ENCODE results near the gene MAD1L1. TPM values are rescaled to one million over a fixed set of nuclear protein-coding genes. Genes with fewer than 3 reads are reported as not detected.
A peak's percentile ranks its signal among the peaks of the same experiment; 100 is the strongest.

MAD1L1 gene
- total RNA-seq, 1 experiment from 2014 or later = 184 TPM

DNA sequence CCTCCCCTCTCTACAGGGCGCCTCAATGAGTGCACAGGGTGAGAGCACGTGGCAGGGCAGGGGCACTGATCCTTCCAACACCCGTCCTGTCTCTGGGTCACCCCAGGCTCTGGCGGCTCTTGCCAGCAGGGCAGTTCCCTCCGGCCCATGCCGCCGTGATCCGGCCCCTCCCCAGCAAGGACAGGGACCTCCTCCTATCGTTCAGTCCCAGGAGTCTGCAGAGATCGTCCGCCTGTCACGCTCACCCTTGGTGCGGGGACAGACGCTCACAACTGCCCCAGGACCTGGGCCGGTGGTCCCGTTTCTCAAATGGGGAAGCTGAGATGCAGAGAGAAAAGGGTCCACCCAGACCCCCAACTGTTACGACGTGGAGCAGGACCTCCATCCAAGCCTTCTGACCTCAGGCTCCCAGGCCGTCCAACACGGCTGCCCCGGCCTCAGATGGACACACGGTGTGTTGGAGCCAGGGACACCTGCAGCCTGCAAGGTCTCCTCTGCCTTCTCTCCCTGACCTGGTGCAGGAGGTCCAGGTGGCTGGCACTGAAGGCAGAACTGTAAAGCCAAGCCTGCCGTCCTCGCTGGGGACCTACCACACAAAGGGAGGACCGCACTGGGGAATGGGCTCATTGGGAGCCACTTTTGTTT is 313.7 kb downstream of the MAD1L1 start:
- no peak for DNase-seq (ENCODE audit: low read depth)

DNA sequence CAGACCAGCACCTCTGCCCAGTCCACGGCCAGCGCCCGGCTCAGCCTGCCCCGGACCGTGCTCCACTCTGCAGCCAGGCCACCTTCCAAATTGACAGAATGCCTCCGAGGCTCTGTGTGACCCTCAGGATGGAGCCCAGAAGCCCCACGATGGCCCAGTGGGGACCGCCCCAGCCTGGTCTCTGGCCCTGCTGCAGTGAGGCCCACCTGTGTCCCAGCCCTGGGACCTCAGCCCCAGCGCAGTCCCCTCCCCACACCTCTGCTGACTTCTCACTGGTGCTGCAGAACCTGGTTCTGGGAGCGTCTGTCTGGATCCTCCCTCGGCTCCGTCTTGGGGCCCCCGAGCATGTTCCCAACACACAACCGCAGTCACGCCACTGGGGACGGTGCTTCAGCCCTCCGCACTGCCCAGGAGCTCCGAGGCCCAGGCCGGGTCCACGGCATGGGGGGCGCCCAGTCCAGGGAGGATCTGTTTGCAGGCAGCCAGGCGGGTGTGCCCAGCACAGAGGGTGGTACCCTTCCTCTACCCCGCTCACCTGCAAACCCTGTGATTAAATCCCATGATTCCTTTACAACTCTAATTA is 314.6 kb downstream of the MAD1L1 start:
- no peak for DNase-seq (ENCODE audit: low read depth)

DNA sequence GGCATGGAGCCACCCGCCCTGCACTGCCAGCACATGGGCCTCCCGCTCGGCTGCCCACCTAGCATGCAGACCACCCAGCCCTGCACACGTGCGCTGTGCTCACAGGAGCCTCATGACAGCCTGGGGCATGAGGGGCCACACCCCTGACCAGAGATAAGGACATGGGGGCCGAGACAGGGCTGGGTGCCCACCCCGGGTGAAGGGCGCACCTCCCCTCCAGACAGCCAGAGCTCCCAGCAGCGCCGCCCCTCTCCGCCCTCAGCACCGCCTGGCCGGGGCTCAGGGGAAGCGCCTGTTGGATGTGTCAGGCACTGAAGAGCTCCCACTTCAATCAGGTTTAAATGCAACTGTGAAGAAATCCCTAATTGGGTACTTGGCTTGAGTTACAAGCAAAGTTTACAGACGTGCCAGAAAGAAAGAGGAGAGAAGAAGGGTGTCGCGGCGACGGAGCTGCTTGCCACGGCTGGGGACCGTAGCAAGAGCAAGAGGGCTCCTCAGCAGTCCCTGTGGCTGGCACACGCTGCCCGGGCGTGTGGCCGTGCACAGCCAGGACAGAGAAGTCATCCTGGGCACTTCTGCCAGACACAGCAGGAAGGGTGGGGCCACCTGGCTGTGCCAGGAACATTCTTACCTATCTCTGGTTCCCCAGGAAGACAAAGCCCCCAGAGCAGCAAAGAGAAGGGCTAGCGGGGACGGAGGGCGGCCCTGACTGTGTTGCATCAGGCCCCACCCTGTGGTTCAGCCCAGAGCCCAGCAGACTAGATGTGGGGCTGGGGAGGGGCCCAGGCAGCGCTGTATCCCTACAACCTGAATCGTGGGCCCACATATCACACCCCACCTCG is 315.3 kb downstream of the MAD1L1 start:
- no peak for DNase-seq (ENCODE audit: low read depth)

DNA sequence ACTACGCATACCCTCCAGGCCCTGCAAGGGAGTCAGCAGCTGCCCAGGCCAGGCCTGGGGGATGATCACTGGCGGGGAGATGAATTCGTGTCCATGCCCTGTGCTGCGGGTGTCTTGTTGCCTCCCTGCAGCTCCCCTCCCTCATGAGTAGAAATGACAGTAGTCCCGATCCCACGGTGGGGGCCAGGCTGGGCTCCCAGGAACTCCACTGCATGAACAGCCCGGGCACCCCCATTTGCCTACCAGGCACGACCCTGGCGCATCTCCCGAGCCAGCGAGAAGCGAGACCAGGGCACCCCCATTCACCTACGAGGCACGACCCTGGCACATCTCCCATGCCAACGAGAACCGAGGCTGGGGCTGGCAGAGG is 316.2 kb downstream of the MAD1L1 start:
- DNase-seq (ENCODE audit: low read depth) = no peak

DNA sequence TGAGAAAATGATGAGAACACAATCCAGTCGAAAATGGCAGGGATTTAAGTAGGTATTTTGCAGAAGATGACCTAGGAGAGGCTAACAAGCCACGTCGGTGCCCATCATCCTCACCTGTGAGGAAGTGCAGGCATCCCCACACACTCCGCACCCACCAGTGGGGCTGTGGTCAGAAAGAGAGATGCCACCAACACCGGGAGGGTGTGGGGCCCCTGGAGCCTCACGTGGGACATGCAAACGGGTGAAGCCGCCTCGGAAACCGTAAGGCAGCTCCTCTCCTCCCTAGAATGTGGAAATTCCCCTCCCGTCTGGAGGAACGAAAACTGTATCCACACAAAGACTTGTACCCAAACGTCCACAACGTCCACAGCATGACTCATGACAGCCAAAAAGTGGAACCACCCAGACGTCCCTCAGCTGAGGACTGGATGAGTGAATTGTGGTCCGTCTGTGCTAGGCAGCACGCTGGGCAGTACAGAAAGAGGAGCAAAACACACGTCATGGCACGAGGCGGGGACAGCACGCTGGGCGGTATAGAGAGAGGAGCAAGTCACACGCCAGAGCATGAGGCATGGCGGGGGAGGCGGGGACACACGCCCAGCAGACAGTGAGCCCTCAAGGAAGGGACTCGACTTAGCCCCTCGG is 316.7 kb downstream of the MAD1L1 start:
- DNase-seq (ENCODE audit: low read depth) = no peak

DNA sequence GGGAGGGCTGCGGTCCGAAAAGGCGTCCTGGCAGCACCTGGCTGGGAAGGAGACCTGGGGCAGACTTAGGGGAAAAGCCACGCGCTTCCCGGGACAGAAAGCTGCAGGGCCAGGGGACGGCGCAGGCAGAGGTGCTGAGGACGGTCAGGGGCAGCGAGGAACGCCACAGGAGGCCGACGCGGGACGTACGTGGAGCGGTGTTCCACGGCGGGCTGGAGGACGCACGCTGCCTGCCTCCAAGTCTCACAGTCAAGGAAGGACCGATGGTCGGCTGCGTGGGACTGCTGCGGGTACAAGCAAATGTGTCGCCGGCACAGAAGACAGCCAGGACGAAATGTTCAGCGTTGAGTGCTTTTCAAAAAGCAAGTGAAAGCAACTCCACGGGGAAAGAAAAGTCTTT is 317.4 kb downstream of the MAD1L1 start:
- DNase-seq (ENCODE audit: low read depth) = no peak

DNA sequence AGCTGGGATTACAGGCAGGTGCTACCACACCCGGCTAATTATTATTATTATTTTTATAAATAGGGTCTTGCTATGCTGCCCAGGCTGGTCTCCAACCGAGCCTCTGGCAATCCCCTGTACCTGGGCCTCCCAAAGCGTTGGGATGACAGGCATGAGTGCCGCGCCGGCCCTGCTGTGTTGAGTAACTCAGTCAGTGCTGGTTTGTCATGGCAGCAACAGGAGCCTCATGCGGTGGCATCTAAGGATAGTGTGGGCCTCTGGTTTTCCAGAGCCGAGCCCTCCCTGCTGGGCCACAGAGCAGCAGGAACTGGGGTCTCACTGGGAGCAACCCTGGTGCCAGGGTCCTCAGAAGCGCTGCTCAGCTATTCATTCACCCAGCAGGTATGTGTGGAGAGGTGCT is 318.0 kb downstream of the MAD1L1 start:
- no peak for DNase-seq (ENCODE audit: low read depth)

DNA sequence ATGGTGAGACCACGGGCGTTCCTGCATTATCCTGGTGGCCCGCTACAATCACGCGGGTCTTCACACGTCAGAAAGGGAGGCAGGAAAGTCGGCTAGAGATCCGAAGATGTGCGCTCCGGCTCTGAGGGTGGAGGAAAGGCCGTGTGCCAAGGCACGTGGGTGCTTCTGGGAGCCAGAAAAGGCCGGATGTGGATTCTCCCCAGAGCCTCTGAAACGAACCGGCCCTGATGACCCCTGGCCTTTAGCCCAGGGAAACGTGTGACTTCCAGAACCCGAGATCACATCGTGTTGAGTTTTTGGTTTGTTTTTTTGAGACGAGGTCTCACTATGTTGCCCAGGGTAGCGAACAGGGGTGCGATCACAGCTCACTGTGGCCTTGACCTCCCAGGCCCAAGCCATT is 318.4 kb downstream of the MAD1L1 start:
- DNase-seq (ENCODE audit: low read depth) = no peak

DNA sequence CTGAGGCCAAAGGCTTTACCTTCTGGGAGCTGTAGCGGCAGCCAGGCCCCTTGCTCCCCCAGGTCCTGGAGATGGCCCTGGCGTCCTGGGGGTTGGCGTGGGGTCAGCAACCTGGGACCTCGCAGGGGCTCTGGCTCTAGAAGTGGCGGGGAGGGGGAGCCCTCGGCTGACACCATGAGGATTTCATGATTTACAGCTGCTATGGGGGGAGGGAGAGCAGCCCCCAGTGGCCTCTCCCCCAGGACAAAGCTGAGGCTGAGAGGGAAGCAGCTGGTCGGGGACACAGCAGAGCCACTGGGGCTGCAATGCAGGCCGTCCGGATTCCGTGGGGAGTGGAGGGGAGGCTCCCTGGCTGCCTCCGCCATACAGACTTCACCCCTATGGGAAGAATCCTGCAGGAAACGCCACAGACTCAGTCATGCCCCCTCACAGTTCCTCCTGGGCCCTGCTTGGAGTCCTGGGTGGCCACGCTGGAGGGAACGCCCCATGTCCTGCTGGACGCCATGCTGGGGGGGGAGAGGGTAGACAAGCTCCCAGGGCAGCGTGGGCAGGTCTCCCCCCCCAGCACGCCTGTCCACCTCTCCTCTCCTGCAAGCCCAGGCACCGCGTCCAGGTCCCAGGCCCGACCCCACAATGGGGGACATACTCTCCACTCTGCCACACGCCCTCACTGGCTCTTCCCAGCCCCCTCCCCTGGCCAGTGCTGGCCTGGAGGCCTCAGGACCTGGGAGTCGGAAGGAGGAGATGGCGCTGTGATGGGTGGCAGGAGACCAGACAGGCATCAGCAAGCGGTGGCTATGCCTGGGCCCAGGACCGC is 319.1 kb downstream of the MAD1L1 start:
- no peak for DNase-seq (ENCODE audit: low read depth)

DNA sequence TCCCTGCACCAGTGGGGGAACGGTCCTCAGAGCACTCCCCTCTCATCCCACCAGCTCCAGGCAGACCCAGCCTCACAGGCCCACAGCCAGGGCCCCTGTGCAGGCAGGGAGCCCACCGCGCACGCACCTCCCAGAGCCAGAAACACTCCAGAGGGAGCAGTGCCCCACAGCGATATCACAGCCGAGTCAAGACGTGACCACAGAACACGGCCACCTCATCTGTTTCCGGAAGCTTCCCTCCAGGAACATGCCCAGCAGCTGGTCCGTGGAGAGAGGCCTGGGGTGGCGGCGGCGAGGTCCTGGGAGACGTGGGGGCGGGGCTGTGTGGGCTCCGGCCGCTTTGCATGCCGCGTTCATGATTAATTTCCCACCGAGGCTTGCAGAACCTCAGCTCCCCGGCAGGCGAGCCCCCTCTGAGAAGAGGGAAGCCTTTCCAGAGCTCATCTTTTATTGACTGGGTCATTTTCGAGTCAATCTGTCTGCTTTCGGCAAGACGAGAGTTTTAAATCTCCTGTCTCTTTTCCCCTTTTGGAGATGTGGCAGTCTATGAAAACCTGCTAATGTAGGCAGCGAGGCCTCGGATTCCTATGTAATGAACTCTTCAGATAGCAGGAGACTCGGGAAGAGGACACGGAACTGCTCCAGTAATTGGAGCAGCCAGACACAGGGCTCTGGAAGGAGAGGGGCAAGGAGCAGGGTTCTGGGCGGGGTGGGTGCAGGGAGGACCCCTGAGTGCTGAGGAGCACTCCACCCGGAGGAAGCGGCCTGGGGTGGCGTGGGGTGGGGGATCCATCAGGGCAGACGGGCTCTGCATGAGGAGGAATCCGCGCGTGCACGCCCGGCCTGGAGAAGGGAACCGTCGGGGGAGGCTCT is 319.9 kb downstream of the MAD1L1 start:
- DNase-seq (ENCODE audit: low read depth) = peak; percentile 69

DNA sequence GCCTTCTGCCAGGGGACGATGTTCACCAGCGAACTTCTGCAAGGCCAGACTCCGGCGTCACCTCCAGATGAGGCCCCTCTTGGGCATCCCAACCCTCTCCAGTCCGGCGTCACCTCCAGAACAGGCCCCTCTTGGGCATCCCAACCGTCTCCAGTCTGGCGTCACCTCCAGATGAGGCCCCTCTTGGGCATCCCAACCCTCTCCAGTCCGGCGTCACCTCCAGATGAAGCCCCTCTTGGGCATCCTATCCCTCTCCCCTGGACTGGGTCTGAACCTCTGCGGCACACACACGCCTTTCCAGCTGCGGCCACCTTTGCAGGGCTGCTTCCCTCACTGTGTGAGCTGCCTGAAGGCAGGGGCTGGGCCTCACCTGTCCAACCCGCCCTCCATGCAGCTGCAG is 321.2 kb downstream of the MAD1L1 start:
- no peak for DNase-seq (ENCODE audit: low read depth)

DNA sequence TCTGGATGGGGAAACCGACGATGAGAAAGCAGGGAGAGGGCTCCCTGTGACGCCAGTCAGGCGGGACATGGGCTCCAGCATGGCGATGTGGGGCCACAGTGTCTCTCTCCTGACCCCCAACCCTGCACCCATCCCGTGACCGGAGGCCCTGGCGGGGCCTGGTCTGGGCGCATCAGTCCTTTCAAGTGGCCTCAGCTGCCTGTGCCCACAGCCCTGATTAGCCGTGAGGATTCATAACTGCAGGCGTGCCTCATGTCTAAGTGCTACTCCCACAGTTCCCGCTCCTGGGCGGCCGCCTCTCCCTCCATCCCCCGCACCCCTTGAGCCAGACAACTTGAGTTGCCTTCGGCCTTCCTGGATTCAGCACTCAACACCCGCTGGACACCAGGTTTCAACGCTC is 321.9 kb downstream of the MAD1L1 start:
- no peak for DNase-seq (ENCODE audit: low read depth)

DNA sequence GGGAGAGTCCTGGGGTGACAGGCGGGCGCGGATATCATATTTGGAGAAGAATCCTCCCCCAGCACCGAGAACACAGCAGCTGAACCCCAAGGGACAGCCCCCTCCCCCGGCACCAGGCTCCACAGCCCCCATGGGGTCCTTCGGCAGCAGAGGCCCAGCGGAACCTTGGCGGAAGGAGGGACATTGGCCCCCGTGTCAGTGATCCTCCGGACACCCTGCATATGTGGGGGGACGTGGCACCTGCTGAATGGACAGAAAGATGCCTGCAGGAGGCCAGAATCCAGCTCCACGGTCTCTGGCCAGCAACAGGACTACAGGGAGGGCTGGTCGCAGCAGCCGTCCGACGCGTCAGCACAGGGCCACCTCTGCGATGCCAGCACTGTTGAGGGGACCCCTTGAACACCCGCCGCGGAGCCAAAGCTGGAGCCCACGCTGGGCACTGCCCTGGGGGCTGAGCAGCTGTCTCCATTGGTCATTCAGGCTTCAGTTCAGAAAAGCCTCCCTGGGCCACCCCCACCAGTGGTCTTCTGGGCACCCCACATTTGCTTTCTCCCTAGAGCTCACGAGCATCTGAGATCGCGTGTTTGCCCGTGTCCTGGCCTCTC is 322.6 kb downstream of the MAD1L1 start:
- DNase-seq (ENCODE audit: low read depth) = no peak

DNA sequence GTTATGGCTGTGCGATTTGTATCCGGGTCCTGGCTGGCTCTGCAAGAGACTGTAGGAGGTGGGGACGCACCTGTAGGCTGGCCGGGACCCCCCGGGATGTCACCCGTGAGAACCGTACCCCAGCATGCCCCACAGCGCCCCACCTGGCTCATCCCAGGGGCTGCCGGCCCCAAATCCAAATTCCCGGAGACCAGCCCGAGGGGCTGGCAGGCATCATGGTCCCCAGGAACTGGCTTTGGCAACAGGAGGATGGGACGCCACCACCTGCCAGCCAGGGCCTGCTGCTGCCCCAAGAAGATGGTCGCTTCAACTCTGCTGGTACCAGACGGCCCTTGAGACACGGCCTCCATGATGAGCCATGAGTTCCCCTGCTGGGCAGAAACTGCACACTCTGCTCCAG is 323.3 kb downstream of the MAD1L1 start:
- DNase-seq (ENCODE audit: low read depth) = no peak

DNA sequence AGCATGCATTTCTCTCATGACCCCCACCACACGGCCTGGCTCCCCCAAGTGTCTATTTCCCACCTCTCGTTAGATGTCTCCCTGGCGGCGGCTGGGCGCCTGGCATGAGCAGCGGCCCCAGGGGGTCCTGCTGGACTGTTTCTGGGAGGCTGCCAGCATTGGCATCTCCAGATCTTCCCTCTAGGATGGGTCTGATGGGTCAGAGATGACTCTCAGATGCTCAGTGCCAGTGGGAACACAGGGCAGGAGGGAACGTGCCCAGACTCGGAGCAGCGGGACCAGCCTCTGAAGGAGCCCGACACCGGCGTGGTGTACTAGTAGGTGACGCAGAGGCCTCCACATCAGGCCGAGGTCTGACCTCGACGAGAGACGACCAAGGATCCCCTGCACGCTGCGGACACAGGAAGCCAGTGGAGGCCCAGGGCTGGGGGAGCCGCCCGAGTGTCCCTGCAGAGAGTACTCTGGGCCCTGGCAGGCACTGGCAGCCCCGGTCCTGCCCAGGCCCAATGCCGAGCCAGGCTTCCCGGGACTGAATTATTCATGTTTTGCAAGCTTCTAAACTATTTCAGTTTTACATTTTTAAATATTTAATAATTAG is 323.8 kb downstream of the MAD1L1 start:
- DNase-seq (ENCODE audit: low read depth) = no peak

DNA sequence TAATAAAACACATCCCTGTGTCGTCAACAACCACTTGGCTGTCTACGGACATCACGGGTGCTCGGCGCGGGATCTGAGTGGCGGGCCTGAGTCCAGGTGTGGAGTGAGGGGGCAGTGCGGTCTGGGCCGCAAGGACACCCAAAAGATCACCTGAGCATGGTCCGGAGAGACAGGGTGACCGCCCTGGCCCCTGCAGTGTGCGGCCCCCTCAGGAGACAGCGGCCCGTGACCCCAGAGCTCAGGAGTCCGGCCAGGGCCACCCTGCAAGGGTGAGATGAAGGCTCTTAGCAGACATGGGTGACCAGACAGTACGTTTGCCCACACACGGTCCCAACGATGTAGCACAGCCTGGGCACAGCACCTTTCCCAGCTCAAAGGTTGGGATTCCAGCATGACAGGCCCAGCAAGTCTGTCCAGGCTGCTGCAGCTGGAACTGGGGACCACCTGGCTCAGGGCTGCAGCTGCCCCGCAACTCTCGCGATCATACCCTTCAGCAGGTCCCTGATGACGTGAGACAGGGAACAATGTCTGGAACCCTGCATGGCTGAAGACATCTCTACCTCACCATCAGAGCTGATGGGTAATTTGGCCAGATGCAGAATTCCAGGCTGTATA is 324.9 kb downstream of the MAD1L1 start:
- no peak for DNase-seq (ENCODE audit: low read depth)

DNA sequence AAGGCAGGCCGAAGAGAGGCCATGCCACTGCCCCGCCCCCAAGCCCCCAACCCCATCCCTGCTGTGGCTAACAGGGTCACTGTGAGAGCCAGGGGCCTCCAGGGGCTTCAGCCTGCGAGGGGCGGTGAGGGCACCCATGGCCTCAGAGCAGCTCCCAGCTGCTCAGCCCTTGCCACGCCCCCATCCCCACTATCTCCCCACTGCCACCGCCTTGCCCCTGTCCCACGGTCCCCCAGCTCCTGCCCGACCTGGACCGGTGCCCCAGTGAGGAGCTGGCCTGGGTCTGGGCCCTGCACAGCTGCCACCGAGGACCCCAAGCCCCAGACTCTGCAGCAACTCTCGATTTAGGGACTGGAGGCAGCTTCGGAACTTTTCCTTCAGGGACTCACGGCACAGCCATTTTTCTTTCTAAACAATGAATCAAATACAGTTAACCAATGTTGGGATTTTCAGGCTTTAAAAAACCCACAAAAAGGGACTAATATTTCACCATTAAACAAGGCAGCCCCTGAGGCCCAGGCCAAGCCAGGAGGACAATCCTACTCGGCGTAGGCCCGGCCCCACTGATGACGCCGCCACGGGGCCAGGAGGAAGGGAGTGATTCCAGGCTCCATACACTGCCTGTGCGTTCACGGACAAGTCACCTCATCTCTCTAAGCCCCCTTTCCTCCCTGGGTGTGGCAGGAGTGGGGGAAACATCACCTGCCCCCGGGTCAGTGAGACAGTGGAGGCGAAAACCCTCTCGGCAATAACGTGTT is 325.6 kb downstream of the MAD1L1 start:
- no peak for DNase-seq (ENCODE audit: low read depth)

DNA sequence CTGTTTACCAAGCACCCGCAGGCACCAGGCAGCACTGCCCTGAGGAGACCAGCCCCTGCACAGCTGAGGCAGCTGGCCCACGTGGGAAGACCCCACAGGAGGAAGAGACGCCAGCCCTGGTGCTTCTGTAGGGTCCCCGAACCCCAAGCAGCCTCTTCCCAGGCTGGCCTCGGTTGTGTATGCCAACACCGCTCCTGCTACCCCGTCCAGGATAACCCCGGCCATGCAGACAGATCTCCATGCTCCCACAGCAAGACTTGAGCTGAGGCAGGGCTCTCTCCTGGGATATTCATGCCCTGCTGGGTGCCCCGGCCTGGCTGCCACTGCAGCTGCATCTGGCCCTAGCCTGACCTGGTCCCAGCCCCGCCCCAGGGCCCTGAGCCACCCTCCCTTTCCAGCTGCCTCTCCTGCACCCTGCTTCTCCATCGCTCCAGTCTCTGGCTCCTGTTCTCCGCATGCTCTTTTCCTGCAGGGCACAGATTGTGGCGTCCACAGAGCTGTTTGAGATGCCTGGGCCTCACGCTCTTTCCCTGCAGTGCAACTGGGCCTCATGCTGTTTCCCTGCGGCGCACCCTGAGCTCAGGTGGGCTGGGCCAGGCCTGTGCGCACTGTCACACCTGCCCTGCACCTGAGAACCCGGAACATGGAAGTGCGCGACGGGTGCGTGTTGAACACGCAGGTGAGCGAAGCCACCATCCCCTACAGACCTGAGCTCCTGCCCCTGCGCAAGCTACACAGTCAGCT is 326.5 kb downstream of the MAD1L1 start:
- no peak for DNase-seq (ENCODE audit: low read depth)

Data from HT1080 (cell line).